Measurements from ENCODE around the gene CKMT1A. TPM values are rescaled to one million over a fixed set of nuclear protein-coding genes. Genes with fewer than 3 reads are reported as not detected.

Gene CKMT1A
- total RNA-seq, 1 donor from 2014 or later, result 3.6 TPM

- peak; percentile 8 for DNase-seq (ENCODE audit: low spot score)
Observed at GRCh38 chr15:43748376-43748775, 54.7 kb downstream of the CKMT1A start.

Other genes starting within 250 kb of the CKMT1A start
- gene TP53BP1, start 200.7 kb upstream of the CKMT1A start, total RNA-seq (ENCODE audit: insufficient read depth, low replicate concordance), result 52.7 TPM
- gene MAP1A, start 176.3 kb upstream of the CKMT1A start, total RNA-seq (ENCODE audit: insufficient read depth, low replicate concordance), result 10.4 TPM
- gene PPIP5K1, start 103.7 kb upstream of the CKMT1A start, total RNA-seq (ENCODE audit: insufficient read depth, low replicate concordance), result 16.1 TPM
- gene CKMT1B, start 99.8 kb upstream of the CKMT1A start, total RNA-seq (ENCODE audit: insufficient read depth, low replicate concordance), result not detected
- 1.7 TPM for gene STRC, start 75.1 kb upstream of the CKMT1A start, total RNA-seq (ENCODE audit: insufficient read depth, low replicate concordance)
- 6.3 TPM for gene CATSPER2, start 45.0 kb upstream of the CKMT1A start, total RNA-seq (ENCODE audit: insufficient read depth, low replicate concordance)
- gene PDIA3, start 52.6 kb downstream of the CKMT1A start, total RNA-seq (ENCODE audit: insufficient read depth, low replicate concordance), result 151 TPM
- 0.24 TPM for gene ELL3, start 83.1 kb downstream of the CKMT1A start, total RNA-seq (ENCODE audit: insufficient read depth, low replicate concordance)
- 301 TPM for gene SERF2, start 98.5 kb downstream of the CKMT1A start, total RNA-seq (ENCODE audit: insufficient read depth, low replicate concordance)
- not detected for gene SERINC4, start 106.4 kb downstream of the CKMT1A start, total RNA-seq (ENCODE audit: insufficient read depth, low replicate concordance)
- gene HYPK, start 106.7 kb downstream of the CKMT1A start, total RNA-seq (ENCODE audit: insufficient read depth, low replicate concordance), result 6.0 TPM
- gene MFAP1, start 130.8 kb downstream of the CKMT1A start, total RNA-seq (ENCODE audit: insufficient read depth, low replicate concordance), result 12.0 TPM
- gene WDR76, start 133.1 kb downstream of the CKMT1A start, total RNA-seq (ENCODE audit: insufficient read depth, low replicate concordance), result 5.8 TPM